D721Med (cell line): ENCODE results near the gene MGAT4B.

Experiments used
- DNase-seq: peaks from one replicate; pipeline ENCODE4 v3.0.0; 2011; ENCODE audit warnings: low spot score; ENCODE audit not compliant: insufficient read length
- FAIRE-seq: peaks from 2 replicates; lab custom pipeline; 2011; peaks lifted over from hg19 to GRCh38; lab: Jason Lieb, UNC
- TF ChIP-seq, protein P1 (sequence below): IDR thresholded peaks from 2 replicates; pipeline ENCODE4 v1.5.1; 2012; ENCODE audit warnings: mild to moderate bottlenecking, control low read depth; ENCODE audit not compliant: insufficient read depth; ENCODE audit errors: missing control alignments

MGAT4B gene

DNA sequence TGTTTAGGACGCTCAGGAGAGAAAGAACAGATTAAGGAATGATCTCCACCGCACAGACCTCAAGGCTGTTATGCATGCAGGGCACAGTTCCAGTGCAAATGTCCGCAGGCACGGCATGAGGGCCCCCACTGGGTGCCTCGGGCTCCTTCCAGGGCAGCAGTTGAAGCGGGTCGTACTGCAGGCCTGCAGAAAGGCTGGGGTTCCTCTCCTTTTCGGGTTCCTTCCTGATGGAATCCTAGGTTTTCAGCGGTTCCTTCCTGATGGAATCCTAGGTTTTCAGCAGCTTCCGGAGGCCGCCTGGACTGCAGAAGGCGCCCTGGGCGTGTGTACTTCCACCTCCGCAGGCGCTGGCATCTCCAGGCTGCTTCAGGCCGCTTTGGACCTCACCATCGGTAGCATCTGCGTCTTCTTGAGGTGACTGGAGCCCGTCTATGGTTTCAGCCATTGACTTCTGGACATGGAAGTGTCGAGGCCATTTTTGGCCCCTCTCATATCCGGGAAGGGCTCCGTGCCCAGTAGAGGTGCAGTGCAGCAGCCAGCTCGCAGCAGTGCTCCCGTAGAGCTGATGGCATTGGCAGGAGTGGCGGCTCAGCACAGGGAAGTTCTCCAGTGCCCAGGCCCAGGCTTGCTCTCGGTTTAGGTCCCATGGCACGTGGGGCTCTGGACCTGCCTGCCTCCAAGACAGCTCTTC is 5.6 kb upstream of the MGAT4B start:
- DNase-seq (no peak), FAIRE-seq (no peak)
- TF ChIP-seq, protein P1, sequence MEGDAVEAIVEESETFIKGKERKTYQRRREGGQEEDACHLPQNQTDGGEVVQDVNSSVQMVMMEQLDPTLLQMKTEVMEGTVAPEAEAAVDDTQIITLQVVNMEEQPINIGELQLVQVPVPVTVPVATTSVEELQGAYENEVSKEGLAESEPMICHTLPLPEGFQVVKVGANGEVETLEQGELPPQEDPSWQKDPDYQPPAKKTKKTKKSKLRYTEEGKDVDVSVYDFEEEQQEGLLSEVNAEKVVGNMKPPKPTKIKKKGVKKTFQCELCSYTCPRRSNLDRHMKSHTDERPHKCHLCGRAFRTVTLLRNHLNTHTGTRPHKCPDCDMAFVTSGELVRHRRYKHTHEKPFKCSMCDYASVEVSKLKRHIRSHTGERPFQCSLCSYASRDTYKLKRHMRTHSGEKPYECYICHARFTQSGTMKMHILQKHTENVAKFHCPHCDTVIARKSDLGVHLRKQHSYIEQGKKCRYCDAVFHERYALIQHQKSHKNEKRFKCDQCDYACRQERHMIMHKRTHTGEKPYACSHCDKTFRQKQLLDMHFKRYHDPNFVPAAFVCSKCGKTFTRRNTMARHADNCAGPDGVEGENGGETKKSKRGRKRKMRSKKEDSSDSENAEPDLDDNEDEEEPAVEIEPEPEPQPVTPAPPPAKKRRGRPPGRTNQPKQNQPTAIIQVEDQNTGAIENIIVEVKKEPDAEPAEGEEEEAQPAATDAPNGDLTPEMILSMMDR: no peak

DNA sequence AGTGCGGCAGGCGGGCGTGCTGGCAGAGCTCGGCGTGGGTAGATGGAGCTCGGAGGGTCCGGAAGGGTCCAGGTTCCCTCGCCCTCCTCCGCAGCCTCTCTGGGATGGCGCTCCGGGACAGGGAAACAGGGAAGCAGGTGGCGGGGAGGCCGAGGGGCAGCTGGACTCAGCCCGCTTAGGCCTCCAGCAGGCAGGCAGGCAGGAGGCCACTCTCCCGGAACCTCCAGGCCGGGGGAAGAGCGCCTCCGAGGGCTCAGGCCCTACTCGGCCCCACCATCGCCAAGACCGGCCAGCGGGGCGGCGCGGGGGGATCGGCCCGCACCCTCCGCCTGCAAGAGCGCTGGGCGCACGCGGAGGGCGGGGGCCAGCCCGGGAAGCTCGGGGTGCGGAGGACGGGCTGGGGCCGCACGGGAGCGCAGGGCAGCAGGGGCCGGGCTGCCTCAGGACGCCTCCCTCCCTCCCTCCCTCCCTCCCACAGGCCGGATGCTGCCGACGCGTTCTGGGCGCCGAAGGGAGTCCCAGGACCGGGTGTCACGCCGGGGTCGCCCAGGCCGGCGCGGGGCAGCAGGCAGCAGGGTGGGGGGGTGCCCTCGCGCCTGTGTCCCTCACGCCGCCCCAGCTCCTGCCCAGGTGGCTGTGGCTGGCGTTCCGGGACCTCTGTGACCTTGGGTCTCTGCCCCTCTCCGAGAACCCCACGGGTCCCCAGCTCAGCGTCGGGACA is 977 bp downstream of the MGAT4B start:
- FAIRE-seq: no peak
- TF ChIP-seq, protein P1: no peak
- DNase-seq: no peak

DNA sequence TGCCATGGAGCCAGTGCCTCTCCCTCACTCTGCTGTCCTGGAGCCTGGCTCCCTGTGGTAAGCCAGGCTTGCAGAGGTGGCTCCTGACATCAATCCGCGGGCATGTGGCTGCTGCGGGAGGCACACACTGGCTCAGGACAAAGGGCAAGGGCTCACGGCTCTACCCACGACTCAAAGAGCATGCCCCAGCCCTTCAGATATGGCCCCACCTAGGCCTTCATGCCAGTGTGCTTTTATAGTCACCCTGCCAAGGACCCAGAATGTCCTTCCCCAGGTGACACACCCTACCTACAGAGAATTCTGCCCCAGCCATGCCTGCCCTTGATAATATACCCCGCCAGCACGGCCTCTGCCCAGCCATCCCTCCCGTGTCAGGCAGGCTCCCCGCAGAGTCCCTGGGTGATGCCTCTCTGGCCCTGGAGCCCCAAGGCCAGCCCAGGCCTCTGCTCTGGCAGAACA is 1.6 kb downstream of the MGAT4B start:
- no peak for FAIRE-seq
- DNase-seq: no peak
- TF ChIP-seq, protein P1: no peak

DNA sequence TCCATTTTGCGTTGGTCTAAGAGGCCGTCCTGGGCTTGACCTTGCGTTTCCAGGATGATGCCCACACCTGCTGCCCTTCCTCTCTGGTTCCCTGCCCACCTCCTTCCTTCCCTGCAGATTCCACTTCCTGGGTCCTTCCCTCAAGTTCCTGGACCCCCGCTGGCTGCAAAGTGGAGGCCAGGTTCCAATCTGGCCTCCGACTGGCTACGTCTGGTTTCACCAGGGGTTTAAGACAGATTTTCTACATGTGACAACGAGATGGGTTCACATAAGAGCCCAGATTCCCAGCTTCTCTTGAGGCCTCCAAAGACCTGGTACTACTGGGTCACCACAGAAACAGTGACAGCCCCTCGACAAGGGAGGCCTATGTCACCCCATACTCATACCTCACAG is 2.1 kb downstream of the MGAT4B start:
- DNase-seq (no peak), FAIRE-seq (no peak)
- TF ChIP-seq, protein P1: no peak

DNA sequence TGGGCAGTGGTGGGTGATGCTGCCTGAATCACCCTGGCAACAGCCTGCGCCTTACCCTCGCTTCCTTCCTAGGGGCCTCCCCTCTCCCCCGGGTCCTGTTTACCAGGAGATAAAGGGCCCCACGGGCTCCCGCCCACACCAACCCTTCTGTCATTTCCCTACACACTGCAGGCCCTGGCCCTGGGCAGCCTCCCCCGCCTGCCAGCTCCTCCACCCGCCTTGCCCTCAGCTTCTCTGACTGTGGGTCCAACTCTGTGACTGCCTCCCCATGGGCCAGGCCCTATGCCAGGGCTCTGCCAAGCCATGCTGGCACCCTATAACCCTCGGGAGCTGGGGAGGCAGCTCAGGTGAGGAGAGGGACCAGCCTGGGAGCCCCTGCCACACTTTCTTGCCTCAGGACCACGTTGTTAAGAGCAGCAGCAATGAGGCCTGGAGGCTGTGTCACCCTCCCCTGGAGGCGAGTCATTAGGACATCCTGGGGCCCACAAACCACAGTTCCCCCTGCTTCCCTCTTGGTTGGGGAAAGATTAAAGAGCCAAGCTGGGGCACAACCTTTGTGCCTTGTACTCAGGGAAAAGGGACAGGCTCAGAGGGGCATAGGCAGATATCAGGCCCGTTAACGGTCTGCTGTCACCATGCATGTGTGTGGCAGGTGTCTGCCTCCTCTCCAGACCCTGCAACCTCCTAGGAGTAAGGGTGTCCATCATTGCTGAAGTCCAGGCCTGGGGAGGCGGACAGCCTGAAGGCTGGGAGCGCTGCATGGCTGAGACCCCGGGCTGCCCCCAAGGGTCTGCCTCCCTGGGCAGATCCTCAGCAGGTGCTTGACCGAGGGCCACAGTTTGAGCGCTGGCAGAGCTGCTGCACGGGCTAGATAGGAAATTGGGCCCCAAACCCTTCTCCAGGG is 2.8 kb downstream of the MGAT4B start:
- TF ChIP-seq, protein P1: no peak
- FAIRE-seq (no peak), DNase-seq (no peak)

DNA sequence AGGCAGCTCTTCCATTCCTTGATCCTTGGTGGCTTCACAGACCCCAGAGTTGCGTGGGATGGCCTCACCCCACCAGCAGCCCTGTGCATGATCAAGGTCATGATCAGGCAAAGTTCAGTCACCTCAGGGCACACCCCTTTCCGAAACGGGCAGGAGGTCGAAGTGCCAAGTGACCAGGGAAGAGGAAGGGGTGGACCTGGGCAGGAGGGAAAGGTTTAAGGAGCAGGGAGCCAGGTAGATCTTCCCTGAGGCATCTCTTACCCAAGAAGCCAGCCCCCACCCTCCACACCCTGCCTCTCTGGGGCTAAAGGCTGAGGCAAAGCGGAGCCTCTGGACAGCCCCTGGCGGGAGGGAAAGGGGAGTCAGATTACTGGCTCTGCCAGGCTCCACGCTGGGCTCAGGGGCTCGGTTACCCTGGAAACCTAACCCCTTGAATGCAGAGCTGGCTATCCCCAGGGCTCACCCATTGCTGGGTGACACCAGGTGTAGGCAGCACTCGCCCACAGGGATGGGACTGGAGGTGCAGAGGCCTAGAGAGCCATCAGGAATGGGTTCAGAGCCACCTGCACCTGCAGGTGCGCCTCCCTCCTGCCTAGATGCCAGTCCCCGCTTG is 3.6 kb downstream of the MGAT4B start:
- FAIRE-seq (no peak), DNase-seq (no peak)
- TF ChIP-seq, protein P1: no peak
